Measurements from ENCODE around the gene FCMR.

The FCMR gene

GRCh38 chr1:206898089-206898914 lies 23.4 kb downstream of the FCMR start:
- DNase-seq, result peak; percentile 13

- DNase-seq, result no peak
These were observed 24.6 kb downstream of the FCMR start, which contains the start of gene IL24 for GRCh38 chr1:206897175-206897574. IL24 (plus strand) TSS chr1:206897443; CDS start chr1:206897833, 390 bp downstream.

- no peak for DNase-seq
These were observed 25.5 kb downstream of the FCMR start for GRCh38 chr1:206896261-206896660.

GRCh38 chr1:206895837-206896242 lies 25.9 kb downstream of the FCMR start:
- DNase-seq, result peak; percentile 40

GRCh38 chr1:206895325-206895724 lies 26.4 kb downstream of the FCMR start:
- DNase-seq, result peak; percentile 82

- DNase-seq, result no peak
These were observed 28.4 kb downstream of the FCMR start for GRCh38 chr1:206893380-206893779.

- no peak for DNase-seq
These were observed 29.3 kb downstream of the FCMR start for GRCh38 chr1:206892351-206892984.

GRCh38 chr1:206891412-206891811 lies 30.3 kb downstream of the FCMR start:
- DNase-seq, result no peak

- DNase-seq, result no peak
These were observed 31.3 kb downstream of the FCMR start for GRCh38 chr1:206890125-206891060.

GRCh38 chr1:206887701-206888100 lies 34.0 kb downstream of the FCMR start:
- DNase-seq, result no peak

- DNase-seq, result no peak
These were observed 34.9 kb downstream of the FCMR start for GRCh38 chr1:206886831-206887230.

- DNase-seq, result no peak
These were observed 36.2 kb downstream of the FCMR start for GRCh38 chr1:206885341-206886060.

GRCh38 chr1:206883876-206884275 lies 37.9 kb downstream of the FCMR start:
- no peak for DNase-seq

- no peak for DNase-seq
These were observed 38.6 kb downstream of the FCMR start for GRCh38 chr1:206883160-206883559.

GRCh38 chr1:206882555-206882954 lies 39.2 kb downstream of the FCMR start:
- DNase-seq, result no peak

GRCh38 chr1:206880314-206880713 lies 41.4 kb downstream of the FCMR start:
- no peak for DNase-seq

GRCh38 chr1:206878456-206878855 lies 43.3 kb downstream of the FCMR start:
- no peak for DNase-seq

GRCh38 chr1:206875752-206876377 lies 45.9 kb downstream of the FCMR start:
- DNase-seq, result no peak

- DNase-seq, result no peak
These were observed 48.0 kb downstream of the FCMR start for GRCh38 chr1:206873603-206874188.

- no peak for DNase-seq
These were observed 49.6 kb downstream of the FCMR start for GRCh38 chr1:206872139-206872538.

- DNase-seq, result no peak
These were observed 53.5 kb downstream of the FCMR start for GRCh38 chr1:206868264-206868663.

GRCh38 chr1:206867716-206868115 lies 54.0 kb downstream of the FCMR start:
- no peak for DNase-seq
